ENCODE results near the gene GSK3B. TPM values are rescaled to one million over a fixed set of nuclear protein-coding genes. Genes with fewer than 3 reads are reported as not detected.

Gene GSK3B
- total and polyA plus RNA-seq, 2 donors from 2014 or later, result 6.4 to 52.1 TPM

- H3K9ac ChIP-seq (ENCODE audit: low read length in 3 of 3), result no peak overlapping the region
- H3K4me3 ChIP-seq (ENCODE audit: low read length in 3 of 3), result no peak overlapping the region
- no peak for TF ChIP-seq CTCF (IDR thresholded peaks at IDR 0.05; ENCODE audit: borderline replicate concordance, extremely low read depth, insufficient read depth)
- DNase-seq (no peak), FAIRE-seq (no peak)
- no peaks in the 10 kb centered on the region for H3K27me3 ChIP-seq (ENCODE audit: control insufficient read depth, insufficient read depth, low read length)
- H3K27ac ChIP-seq (ENCODE audit: low read depth in 2 of 2, low read length in 2 of 2), result no peak overlapping the region
- intact Hi-C loops (cut with DNase I), result no loop called here
- H3K9me3 ChIP-seq (ENCODE audit: control insufficient read depth in 2 of 3, insufficient read depth in 1 of 3, low read length in 3 of 3), result no peaks in the 10 kb centered on the region
- no peaks in the 10 kb centered on the region for H3K36me3 ChIP-seq (ENCODE audit: control insufficient read depth in 2 of 3, insufficient read depth in 3 of 3, low read length in 3 of 3)
- H3K4me1 ChIP-seq (ENCODE audit: control insufficient read depth in 2 of 3, insufficient read depth in 2 of 3, low read depth in 1 of 3, low read length in 3 of 3), result no peaks in the 10 kb centered on the region
These were observed 8.4 kb upstream of the GSK3B start for GRCh38 chr3:120102674-120103073.

GRCh38 chr3:120102232-120102631, 8.0 kb upstream of the GSK3B start:
- Histone ChIP-seq H3K9me3 (ENCODE audit: control insufficient read depth in 2 of 3, insufficient read depth in 1 of 3, low read length in 3 of 3) (no peaks in the 10 kb centered on the region), H3K36me3 (ENCODE audit: control insufficient read depth in 2 of 3, insufficient read depth in 3 of 3, low read length in 3 of 3) (no peaks in the 10 kb centered on the region), H3K4me1 (ENCODE audit: control insufficient read depth in 2 of 3, insufficient read depth in 2 of 3, low read depth in 1 of 3, low read length in 3 of 3) (no peaks in the 10 kb centered on the region), H3K9ac (ENCODE audit: low read length in 3 of 3) (no peak overlapping the region), H3K27ac (ENCODE audit: low read depth in 2 of 2, low read length in 2 of 2) (no peak overlapping the region), H3K27me3 (ENCODE audit: control insufficient read depth, insufficient read depth, low read length) (no peaks in the 10 kb centered on the region), H3K4me3 (ENCODE audit: low read length in 3 of 3) (no peak overlapping the region)
- FAIRE-seq (no peak), DNase-seq (no peak)
- TF ChIP-seq CTCF (IDR thresholded peaks at IDR 0.05; ENCODE audit: borderline replicate concordance, extremely low read depth, insufficient read depth), result no peak
- intact Hi-C loops (cut with DNase I), result no loop called here

- no peak overlapping the region for H3K27ac ChIP-seq (ENCODE audit: low read depth in 2 of 2, low read length in 2 of 2)
- no peak for FAIRE-seq
- H3K4me1 ChIP-seq (ENCODE audit: control insufficient read depth in 2 of 3, insufficient read depth in 2 of 3, low read depth in 1 of 3, low read length in 3 of 3), result no peaks in the 10 kb centered on the region
- intact Hi-C loops (cut with DNase I), result no loop called here
- no peak overlapping the region for H3K9ac ChIP-seq (ENCODE audit: low read length in 3 of 3)
- no peaks in the 10 kb centered on the region for H3K36me3 ChIP-seq (ENCODE audit: control insufficient read depth in 2 of 3, insufficient read depth in 3 of 3, low read length in 3 of 3)
- no peak for TF ChIP-seq CTCF (IDR thresholded peaks at IDR 0.05; ENCODE audit: borderline replicate concordance, extremely low read depth, insufficient read depth)
- H3K9me3 ChIP-seq (ENCODE audit: control insufficient read depth in 2 of 3, insufficient read depth in 1 of 3, low read length in 3 of 3), result no peaks in the 10 kb centered on the region
- H3K27me3 ChIP-seq (ENCODE audit: control insufficient read depth, insufficient read depth, low read length), result no peaks in the 10 kb centered on the region
- H3K4me3 ChIP-seq (ENCODE audit: low read length in 3 of 3), result no peak overlapping the region
- no peak for DNase-seq
These were observed 7.4 kb upstream of the GSK3B start for GRCh38 chr3:120101624-120102023.

GRCh38 chr3:120100711-120101110, 6.5 kb upstream of the GSK3B start:
- intact Hi-C loops (cut with DNase I), result no loop called here
- Histone ChIP-seq H3K4me1 (ENCODE audit: control insufficient read depth in 2 of 3, insufficient read depth in 2 of 3, low read depth in 1 of 3, low read length in 3 of 3) (peaks cover 0 to 5% (median 3%) of the 10 kb centered on the region in 3 donors), H3K36me3 (ENCODE audit: control insufficient read depth in 2 of 3, insufficient read depth in 3 of 3, low read length in 3 of 3) (no peaks in the 10 kb centered on the region), H3K27ac (ENCODE audit: low read depth in 2 of 2, low read length in 2 of 2) (no peak overlapping the region), H3K9me3 (ENCODE audit: control insufficient read depth in 2 of 3, insufficient read depth in 1 of 3, low read length in 3 of 3) (no peaks in the 10 kb centered on the region), H3K4me3 (ENCODE audit: low read length in 3 of 3) (no peak overlapping the region), H3K27me3 (ENCODE audit: control insufficient read depth, insufficient read depth, low read length) (no peaks in the 10 kb centered on the region), H3K9ac (ENCODE audit: low read length in 3 of 3) (no peak overlapping the region)
- no peak for TF ChIP-seq CTCF (IDR thresholded peaks at IDR 0.05; ENCODE audit: borderline replicate concordance, extremely low read depth, insufficient read depth)
- no peak for DNase-seq
- FAIRE-seq, result no peak

All from kidney (tissue), 14 donors.